Rectal smooth muscle tissue (tissue), 1 donor: ENCODE data around the gene GCN1.
"Not testable (repeated sequence)": the region's sequence is repeated elsewhere in the genome, so short reads cannot be mapped to it uniquely, and the experiment has no call there.

Experiments
- H3K27ac ChIP-seq: one replicate; pipeline ENCODE4 v1.7.0; 2013; ENCODE audit warnings: low read depth, low read length, inconsistent platforms
- H3K27me3 ChIP-seq: one replicate; pipeline ENCODE4 v1.7.0; 2013; ENCODE audit warnings: low read length; ENCODE audit not compliant: control insufficient read depth, insufficient read depth
- H3K36me3 ChIP-seq: one replicate; pipeline ENCODE4 v1.7.0; 2013; ENCODE audit warnings: low read length; ENCODE audit not compliant: control insufficient read depth, insufficient read depth
- H3K4me1 ChIP-seq: one replicate; pipeline ENCODE4 v1.7.0; 2013; ENCODE audit warnings: low read length; ENCODE audit not compliant: control insufficient read depth, insufficient read depth
- H3K4me3 ChIP-seq: one replicate; pipeline ENCODE4 v1.7.0; 2013; ENCODE audit warnings: low read length
- H3K9ac ChIP-seq: one replicate; pipeline ENCODE4 v1.7.0; 2013; ENCODE audit warnings: low read length

The GCN1 gene

GRCh38 chr12:120215766-120216735 is 21.5 kb upstream of the GCN1 start:
- H3K4me1 ChIP-seq = no peaks in the 10 kb centered on the region
- no peak overlapping the region for H3K9ac ChIP-seq
- no peak overlapping the region for H3K4me3 ChIP-seq
- H3K27me3 ChIP-seq = no peaks in the 10 kb centered on the region
- H3K36me3 ChIP-seq = peaks cover 50% of the 10 kb centered on the region
- no peak overlapping the region for H3K27ac ChIP-seq

- Histone ChIP-seq H3K36me3 (peaks cover 43% of the 10 kb centered on the region), H3K27me3 (no peaks in the 10 kb centered on the region), H3K9ac (no peak overlapping the region), H3K4me3 (no peak overlapping the region), H3K4me1 (no peaks in the 10 kb centered on the region), H3K27ac (no peak overlapping the region)
These were observed 20.8 kb upstream of the GCN1 start for GRCh38 chr12:120215357-120215735.

GRCh38 chr12:120214626-120215356 is 20.3 kb upstream of the GCN1 start:
- Histone ChIP-seq H3K27me3 (no peaks in the 10 kb centered on the region), H3K4me1 (no peaks in the 10 kb centered on the region), H3K9ac (no peak overlapping the region), H3K36me3 (peaks cover 37% of the 10 kb centered on the region), H3K4me3 (no peak overlapping the region), H3K27ac (no peak overlapping the region)

- Histone ChIP-seq H3K36me3 (peaks cover 31% of the 10 kb centered on the region), H3K4me1 (no peaks in the 10 kb centered on the region), H3K9ac (no peak overlapping the region), H3K27me3 (no peaks in the 10 kb centered on the region), H3K27ac (no peak overlapping the region), H3K4me3 (no peak overlapping the region)
These were observed 19.2 kb upstream of the GCN1 start for GRCh38 chr12:120213758-120214157.

GRCh38 chr12:120213182-120213581 is 18.7 kb upstream of the GCN1 start:
- H3K4me1 ChIP-seq, H3K9ac ChIP-seq, H3K27me3 ChIP-seq, H3K27ac ChIP-seq, H3K4me3 ChIP-seq: not testable (repeated sequence)
- peaks cover 29% of the 10 kb centered on the region for H3K36me3 ChIP-seq

- H3K9ac ChIP-seq = no peak overlapping the region
- H3K4me1 ChIP-seq = no peaks in the 10 kb centered on the region
- no peak overlapping the region for H3K4me3 ChIP-seq
- no peaks in the 10 kb centered on the region for H3K27me3 ChIP-seq
- peaks cover 29% of the 10 kb centered on the region for H3K36me3 ChIP-seq
- no peak overlapping the region for H3K27ac ChIP-seq
These were observed 17.8 kb upstream of the GCN1 start for GRCh38 chr12:120212301-120212700.

GRCh38 chr12:120211904-120212283 is 17.4 kb upstream of the GCN1 start:
- Histone ChIP-seq H3K9ac (no peak overlapping the region), H3K27ac (no peak overlapping the region), H3K27me3 (no peaks in the 10 kb centered on the region), H3K4me1 (no peaks in the 10 kb centered on the region), H3K4me3 (no peak overlapping the region), H3K36me3 (peaks cover 29% of the 10 kb centered on the region)

GRCh38 chr12:120211243-120211903 is 16.9 kb upstream of the GCN1 start:
- H3K4me1 ChIP-seq = no peaks in the 10 kb centered on the region
- no peak overlapping the region for H3K9ac ChIP-seq
- H3K27me3 ChIP-seq = no peaks in the 10 kb centered on the region
- H3K36me3 ChIP-seq = peaks cover 29% of the 10 kb centered on the region
- H3K4me3 ChIP-seq = no peak overlapping the region
- no peak overlapping the region for H3K27ac ChIP-seq

- H3K9ac ChIP-seq = no peak overlapping the region
- no peaks in the 10 kb centered on the region for H3K4me1 ChIP-seq
- no peaks in the 10 kb centered on the region for H3K27me3 ChIP-seq
- no peak overlapping the region for H3K27ac ChIP-seq
- no peak overlapping the region for H3K4me3 ChIP-seq
- peaks cover 24% of the 10 kb centered on the region for H3K36me3 ChIP-seq
These were observed 15.3 kb upstream of the GCN1 start for GRCh38 chr12:120209851-120210250.

GRCh38 chr12:120207227-120207626 is 12.7 kb upstream of the GCN1 start:
- H3K4me3 ChIP-seq = no peak overlapping the region
- H3K27ac ChIP-seq = no peak overlapping the region
- no peaks in the 10 kb centered on the region for H3K4me1 ChIP-seq
- peaks cover 4% of the 10 kb centered on the region for H3K36me3 ChIP-seq
- no peak overlapping the region for H3K9ac ChIP-seq
- no peaks in the 10 kb centered on the region for H3K27me3 ChIP-seq

- H3K4me1 ChIP-seq, H3K27me3 ChIP-seq: not testable (repeated sequence)
These were observed 12.3 kb upstream of the GCN1 start for GRCh38 chr12:120206781-120207180.

GRCh38 chr12:120206228-120206627 is 11.7 kb upstream of the GCN1 start:
- no peaks in the 10 kb centered on the region for H3K36me3 ChIP-seq

More at GRCh38 chr12:120206781-120207180, 12.3 kb upstream of the GCN1 start:
- not testable (repeated sequence) for H3K36me3 ChIP-seq, H3K27ac ChIP-seq, H3K4me3 ChIP-seq, H3K9ac ChIP-seq

More at GRCh38 chr12:120206228-120206627, 11.7 kb upstream of the GCN1 start:
- H3K4me3 ChIP-seq = no peak overlapping the region
- no peaks in the 10 kb centered on the region for H3K27me3 ChIP-seq
- H3K9ac ChIP-seq = no peak overlapping the region
- H3K4me1 ChIP-seq = no peaks in the 10 kb centered on the region
- no peak overlapping the region for H3K27ac ChIP-seq
